Parathyroid adenoma (tissue), 2 donors: ENCODE results near the gene CCDC197.

Experiments
- H2AFZ ChIP-seq: fragments of 300-600 bp; sonication (generic); one replicate; pipeline ENCODE4 v1.7.0; 2017; ENCODE audit warnings: antibody characterized with exemption, mild to moderate bottlenecking
- H3K27ac ChIP-seq: fragments of 300-600 bp; sonication (generic); one replicate; pipeline ENCODE4 v1.7.0; 2017
- H3K27me3 ChIP-seq: fragments of 300-600 bp; sonication (generic); one replicate; pipeline ENCODE4 v1.7.0; 2017; ENCODE audit warnings: low read length; ENCODE audit not compliant: control insufficient read depth, insufficient read depth
- H3K36me3 ChIP-seq: fragments of 300-600 bp; sonication (generic); one replicate; pipeline ENCODE4 v1.7.0; 2017; ENCODE audit warnings: low read length; ENCODE audit not compliant: control insufficient read depth, insufficient read depth
- H3K4me1 ChIP-seq: fragments of 300-600 bp; sonication (generic); one replicate; pipeline ENCODE4 v1.7.0; 2017; ENCODE audit warnings: control low read depth
- H3K4me2 ChIP-seq: fragments of 300-600 bp; sonication (generic); one replicate; pipeline ENCODE4 v1.7.0; 2017; ENCODE audit warnings: low read length
- H3K4me3 ChIP-seq: fragments of 300-600 bp; sonication (generic); one replicate; pipeline ENCODE4 v1.7.0; 2017; ENCODE audit warnings: low read depth, low read length
- H3K79me2 ChIP-seq: fragments of 300-600 bp; sonication (generic); one replicate; pipeline ENCODE4 v1.7.0; 2017; ENCODE audit warnings: control low read depth
- H3K9ac ChIP-seq: fragments of 300-600 bp; sonication (generic); one replicate; pipeline ENCODE4 v1.7.0; 2017; ENCODE audit warnings: mild to moderate bottlenecking
- H3K9me3 ChIP-seq: fragments of 300-600 bp; sonication (generic); one replicate; pipeline ENCODE4 v1.7.0; 2017; ENCODE audit warnings: low read length; ENCODE audit not compliant: control insufficient read depth
- CTCF ChIP-seq: fragments of 300-600 bp; sonication (generic); IDR thresholded peaks from one replicate; pipeline ENCODE4 v1.7.0; 2017; ENCODE audit warnings: antibody characterized with exemption, mild to moderate bottlenecking
- donor health status: primary hyperparathyroidism.

Gene CCDC197

GRCh38 chr14:94037954-94038353, 40.9 kb downstream of the CCDC197 start:
- Histone ChIP-seq H3K9me3 (no peaks in the 10 kb centered on the region), H3K36me3 (no peaks in the 10 kb centered on the region), H3K27ac (no peak overlapping the region), H3K27me3 (no peaks in the 10 kb centered on the region), H3K4me3 (no peak overlapping the region), H3K4me2 (no peak overlapping the region), H3K4me1 (no peaks in the 10 kb centered on the region), H2AFZ (no peak overlapping the region), H3K79me2 (no peaks in the 10 kb centered on the region), H3K9ac (no peak overlapping the region)
- no peak for TF ChIP-seq CTCF

DNA sequence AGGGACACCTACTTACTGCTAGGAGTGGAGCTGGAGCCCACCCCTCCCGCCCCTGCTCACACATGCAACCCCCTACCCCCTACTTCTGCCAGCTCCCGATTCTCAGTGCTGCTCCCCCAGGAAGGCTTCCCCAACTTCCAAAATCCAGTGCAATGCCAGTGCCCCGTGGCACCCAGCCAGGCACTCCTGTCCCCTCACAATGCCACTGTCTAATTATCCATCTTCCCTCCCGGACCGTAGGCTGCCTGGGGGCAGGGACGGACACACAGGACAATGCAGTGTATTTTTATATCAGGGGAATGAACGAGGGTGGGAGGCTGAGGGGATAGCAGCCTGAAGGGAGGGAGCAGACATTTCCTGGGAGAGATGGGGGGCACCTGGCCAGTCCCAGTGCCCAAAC, 41.4 kb downstream of the CCDC197 start:
- Histone ChIP-seq H3K9ac (no peak overlapping the region), H3K79me2 (no peaks in the 10 kb centered on the region), H2AFZ (no peak overlapping the region), H3K36me3 (no peaks in the 10 kb centered on the region), H3K27me3 (no peaks in the 10 kb centered on the region), H3K9me3 (no peaks in the 10 kb centered on the region), H3K27ac (no peak overlapping the region), H3K4me2 (no peak overlapping the region), H3K4me3 (no peak overlapping the region), H3K4me1 (no peaks in the 10 kb centered on the region)
- TF ChIP-seq CTCF: no peak

DNA sequence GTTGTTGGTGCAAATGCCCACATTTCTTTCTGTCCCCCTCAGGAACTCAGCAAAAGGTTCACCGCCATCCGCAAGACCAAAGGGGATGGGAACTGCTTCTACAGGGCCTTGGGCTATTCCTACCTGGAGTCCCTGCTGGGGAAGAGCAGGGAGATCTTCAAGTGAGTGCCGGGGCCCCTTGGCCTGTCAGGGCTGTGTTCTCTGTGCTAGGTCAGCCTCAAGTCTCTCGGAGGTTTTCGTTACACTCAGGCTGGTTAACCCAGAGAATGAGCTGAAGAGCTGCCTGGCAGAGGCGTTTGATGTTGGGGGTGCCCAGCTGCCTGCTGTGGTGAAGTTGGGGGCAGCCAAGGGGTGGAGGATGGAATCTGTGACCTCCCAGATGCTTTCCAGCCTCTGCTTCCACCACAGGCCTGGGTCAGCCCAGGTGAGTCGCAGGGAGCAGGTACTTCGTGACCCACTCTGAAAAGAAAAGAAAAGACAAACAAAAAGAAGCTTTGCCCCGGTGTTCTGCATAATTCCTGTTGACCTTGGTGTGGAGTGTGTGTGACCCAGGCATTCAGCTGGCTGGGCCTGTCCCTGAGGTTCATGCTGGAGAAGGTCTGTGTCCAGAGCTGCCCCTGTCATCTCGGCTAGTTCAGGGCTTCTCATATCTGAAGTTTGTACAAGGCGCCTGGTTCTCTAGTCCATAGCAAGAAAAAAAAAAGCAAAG, 42.0 kb downstream of the CCDC197 start:
- Histone ChIP-seq H3K27me3 (no peaks in the 10 kb centered on the region), H3K4me3 (no peak overlapping the region), H3K79me2 (no peaks in the 10 kb centered on the region), H3K36me3 (no peaks in the 10 kb centered on the region), H3K27ac (no peak overlapping the region), H3K9me3 (no peaks in the 10 kb centered on the region), H3K4me2 (no peak overlapping the region), H2AFZ (no peak overlapping the region), H3K4me1 (no peaks in the 10 kb centered on the region), H3K9ac (no peak overlapping the region)
- no peak for TF ChIP-seq CTCF

DNA sequence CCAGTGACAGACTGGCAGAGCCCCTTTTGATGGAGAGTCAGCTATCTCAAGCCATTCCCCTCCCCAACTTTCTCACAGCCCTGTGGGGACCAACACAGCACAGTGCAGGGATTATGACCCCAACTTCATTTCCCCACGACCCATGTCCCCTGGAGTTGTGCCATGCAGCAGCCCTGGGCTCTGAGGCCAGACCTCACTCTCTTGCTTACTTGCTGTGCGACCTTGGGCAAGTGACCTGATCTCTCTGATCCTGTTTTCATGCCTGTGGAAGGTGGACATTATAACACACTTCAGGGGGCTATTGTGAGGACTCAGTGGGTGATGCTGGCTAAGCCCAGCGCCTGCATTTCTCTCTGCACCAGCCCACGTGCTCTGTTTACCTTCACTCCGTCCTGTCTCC, 43.1 kb downstream of the CCDC197 start:
- Histone ChIP-seq H3K27me3 (no peaks in the 10 kb centered on the region), H3K9ac (no peak overlapping the region), H3K36me3 (no peaks in the 10 kb centered on the region), H3K27ac (no peak overlapping the region), H3K4me2 (no peak overlapping the region), H3K79me2 (no peaks in the 10 kb centered on the region), H3K9me3 (no peaks in the 10 kb centered on the region), H3K4me1 (no peaks in the 10 kb centered on the region), H3K4me3 (no peak overlapping the region), H2AFZ (no peak overlapping the region)
- no peak for TF ChIP-seq CTCF

- no peak overlapping the region for H2AFZ ChIP-seq
- no peaks in the 10 kb centered on the region for H3K27me3 ChIP-seq
- no peaks in the 10 kb centered on the region for H3K36me3 ChIP-seq
- H3K9ac ChIP-seq: no peak overlapping the region
- no peaks in the 10 kb centered on the region for H3K9me3 ChIP-seq
- no peak overlapping the region for H3K4me2 ChIP-seq
- no peaks in the 10 kb centered on the region for H3K79me2 ChIP-seq
- no peak overlapping the region for H3K4me3 ChIP-seq
- no peak overlapping the region for H3K27ac ChIP-seq
- H3K4me1 ChIP-seq: no peaks in the 10 kb centered on the region
- no peak for TF ChIP-seq CTCF
Measured at GRCh38 chr14:94040796-94041195, 43.7 kb downstream of the CCDC197 start.
